OCI-M2 (cell line): ENCODE measurements around the gene BLVRB.
"Not testable (repeated sequence)": the region's sequence is repeated elsewhere in the genome, so short reads cannot be mapped to it uniquely, and the experiment has no call there.

Experiments
- DNase-seq: peaks from one replicate; lab custom pipeline; 2025; ENCODE audit not compliant: unreplicated experiment; lab: John Stamatoyannopoulos, UW

The BLVRB gene

DNA sequence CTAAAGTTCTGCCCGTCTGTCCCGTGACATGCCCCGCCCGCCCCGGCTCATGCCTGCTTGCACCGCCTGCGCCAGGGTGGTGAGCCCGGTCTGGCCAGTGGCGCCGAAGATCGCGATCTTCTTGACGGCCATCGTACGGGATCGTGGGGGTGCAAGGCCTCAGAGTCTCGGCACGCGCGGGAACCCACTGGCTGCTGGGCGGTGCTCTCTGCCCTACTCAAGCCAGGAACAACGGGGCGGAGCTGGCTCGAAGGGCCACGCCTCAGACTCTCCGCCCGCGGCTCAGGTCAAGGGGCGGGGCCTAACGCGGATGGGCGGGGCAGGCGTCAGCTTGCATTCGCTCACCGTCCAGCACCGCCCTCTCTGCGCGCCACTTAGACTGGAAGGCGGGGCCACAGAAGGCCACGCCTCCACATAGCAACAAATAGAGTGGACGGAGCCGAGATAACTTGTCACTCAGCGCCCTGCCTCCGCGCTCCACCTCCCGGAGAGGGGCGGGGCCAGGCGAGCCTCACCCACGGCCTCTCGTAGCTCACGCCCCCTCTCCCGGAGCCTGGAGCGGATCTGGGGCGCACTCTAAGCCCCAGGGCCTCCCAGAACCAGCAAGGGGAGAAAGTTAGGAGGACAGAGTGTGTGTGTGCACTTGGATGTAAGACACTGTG is at the start of gene BLVRB:
BLVRB (minus strand) TSS at position 189 of the 662 bp plus-strand sequence; CDS start at position 132, 57 bp downstream.
- DNase-seq, result peak; percentile 97

DNA sequence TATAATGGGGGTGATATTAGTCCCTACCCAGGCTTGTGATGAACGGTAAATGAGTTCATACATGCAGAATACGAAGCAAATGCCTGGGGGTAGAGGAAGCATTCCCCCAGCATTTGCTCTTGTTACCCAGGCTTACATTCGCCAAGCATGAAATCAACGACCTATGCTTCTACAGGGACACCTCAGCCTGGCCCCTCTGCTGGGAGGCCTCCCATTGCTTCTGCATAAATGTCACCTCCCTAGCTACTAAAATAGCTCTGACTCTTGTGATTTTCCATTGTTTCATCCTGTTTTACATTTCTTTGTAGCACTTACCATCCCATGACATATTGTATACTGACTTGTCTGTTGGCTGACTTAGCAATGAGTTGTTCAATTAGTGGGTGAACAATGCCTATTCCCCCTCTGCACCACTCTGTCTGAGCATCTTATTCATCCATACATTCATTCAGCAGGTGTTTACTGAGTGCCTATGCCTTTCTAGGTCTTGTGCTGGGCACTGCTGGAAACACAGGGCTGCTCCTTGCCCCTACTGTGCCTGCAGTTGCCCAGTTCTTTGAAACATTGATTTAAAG is 48.3 kb upstream of the BLVRB start:
- no peak for DNase-seq

DNA sequence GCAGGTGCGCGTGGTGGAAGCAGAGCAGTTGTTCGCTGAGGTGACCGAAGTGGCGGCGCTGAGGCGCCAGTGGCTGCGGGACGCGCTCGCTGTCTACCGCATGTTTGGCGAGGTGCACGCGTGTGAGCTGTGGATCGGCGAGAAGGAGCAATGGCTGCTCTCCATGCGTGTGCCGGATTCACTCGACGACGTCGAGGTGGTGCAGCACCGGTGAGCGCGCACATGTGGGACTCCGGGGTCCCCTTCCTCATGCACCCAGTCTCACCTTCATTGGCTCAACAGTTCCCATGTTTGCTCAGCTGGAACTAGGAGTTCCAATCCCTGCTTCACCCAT is 47.8 kb upstream of the BLVRB start:
- no peak for DNase-seq

DNA sequence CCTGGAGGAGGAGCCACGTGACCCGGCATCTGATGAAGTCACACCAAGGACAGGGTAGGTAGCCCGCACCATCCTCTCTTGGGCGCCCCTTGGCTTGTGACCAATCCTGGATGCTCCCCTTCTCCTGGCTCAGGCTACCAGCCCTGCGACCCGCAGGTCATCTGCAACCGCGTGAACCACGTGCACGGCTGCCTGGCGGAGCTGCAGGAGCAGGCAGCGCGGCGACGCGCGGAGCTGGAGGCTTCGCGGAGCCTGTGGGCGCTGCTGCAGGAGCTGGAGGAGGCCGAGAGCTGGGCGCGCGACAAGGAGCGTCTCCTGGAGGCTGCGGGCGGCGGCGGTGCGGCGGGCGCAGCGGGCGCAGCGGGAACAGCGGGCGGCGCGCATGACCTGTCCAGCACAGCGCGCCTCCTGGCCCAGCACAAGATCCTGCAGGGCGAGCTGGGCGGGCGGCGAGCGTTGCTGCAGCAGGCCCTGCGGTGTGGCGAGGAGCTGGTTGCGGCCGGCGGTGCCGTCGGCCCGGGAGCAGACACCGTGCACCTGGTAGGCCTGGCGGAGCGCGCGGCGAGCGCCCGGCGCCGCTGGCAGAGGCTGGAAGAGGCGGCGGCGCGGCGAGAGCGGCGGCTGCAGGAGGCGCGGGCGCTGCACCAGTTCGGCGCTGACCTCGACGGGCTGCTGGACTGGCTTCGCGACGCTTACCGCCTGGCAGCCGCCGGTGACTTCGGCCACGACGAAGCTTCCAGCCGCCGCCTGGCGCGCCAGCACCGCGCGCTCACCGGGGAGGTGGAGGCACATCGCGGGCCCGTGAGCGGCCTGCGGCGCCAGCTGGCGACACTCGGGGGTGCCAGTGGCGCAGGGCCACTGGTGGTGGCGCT is 47.2 kb upstream of the BLVRB start:
- DNase-seq, result no peak

DNA sequence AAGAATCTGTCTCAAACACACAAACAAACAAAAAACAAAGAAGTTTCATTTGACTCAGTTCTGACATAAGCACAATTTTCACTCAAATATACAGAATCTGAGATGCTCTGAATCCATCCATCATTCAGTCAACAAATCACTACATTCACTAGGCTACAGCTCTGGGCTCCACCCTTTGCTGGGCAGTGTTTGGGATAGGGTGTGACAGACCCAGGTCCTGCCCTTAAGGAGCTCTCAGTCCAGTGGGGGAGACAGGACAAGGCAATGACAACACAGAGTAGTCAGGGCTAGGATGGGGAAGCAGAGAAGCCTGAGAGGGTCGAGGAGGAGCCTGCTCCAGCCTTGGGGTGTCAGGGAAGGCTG is 46.5 kb upstream of the BLVRB start:
- no peak for DNase-seq

DNA sequence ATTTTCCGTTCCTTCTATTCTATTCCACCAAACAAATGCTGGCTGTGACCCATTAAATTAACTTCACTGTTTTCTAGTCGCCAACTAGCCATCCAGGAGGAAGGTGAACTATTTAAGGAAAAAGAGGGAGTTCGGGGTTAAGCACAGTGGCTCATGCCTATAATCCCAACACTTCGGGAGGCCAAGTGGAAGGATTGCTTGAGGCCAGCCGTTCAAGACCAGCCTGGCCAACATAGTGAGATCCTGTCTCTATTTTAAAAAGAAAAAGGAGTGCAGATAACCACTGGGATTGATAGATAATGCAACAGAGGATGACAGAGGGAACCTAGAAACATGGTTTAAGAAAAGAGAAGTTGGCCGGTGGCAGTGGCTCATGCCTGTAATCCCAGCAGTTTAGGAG is 45.9 kb upstream of the BLVRB start:
- no peak for DNase-seq

DNA sequence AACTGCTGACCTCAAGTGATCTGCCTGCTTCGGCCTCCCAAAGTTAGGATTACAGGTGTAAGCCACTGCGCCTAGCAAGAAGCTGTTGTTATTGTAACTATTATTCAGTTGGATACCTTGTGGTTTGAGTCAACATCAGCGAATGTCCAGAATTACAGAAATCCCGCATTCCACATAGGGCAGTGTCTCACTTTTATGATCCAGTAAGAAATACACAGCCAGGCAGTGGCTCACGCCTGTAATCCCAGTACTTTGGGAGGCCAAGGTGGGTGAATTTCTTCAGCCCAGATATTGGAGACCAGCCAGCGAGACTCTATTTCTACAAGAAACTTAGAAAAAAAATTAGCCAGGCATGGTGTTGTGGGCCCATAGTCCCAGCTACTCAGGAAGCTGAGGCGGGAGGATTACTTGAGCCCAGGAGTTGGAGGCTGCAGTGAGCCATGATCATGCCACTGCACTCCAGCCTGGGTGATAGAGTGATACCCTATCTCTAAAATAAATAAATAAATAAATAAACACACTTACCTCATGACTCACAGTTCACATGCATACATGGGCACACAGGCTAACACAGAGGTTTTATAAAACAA is 45.1 kb upstream of the BLVRB start:
- DNase-seq, result no peak

DNA sequence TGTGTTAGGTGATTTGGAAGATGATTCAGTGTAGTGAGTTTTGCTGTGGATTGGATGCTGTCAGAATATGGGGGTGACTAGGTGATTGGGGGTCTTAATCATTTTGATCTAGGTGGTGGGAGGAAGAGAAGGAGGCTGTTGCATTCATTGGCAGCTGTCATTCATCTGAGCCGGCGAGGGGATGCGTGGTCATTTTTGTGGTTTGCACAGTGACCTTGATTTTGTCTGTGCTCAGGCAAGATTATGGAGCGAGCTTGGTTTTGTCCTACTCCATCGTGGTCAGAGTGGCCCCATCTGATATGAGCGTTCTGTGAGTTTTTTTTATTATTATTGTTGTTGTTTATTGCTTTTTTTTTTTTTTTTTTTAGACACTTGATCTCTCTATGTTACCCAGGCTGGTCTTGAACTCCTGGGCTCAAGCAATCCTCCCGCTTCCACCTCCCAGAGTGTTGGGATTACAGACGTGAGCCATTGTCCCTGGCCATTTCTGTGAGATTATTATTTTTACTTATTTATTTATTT is 43.3 kb upstream of the BLVRB start:
- DNase-seq, result no peak

DNA sequence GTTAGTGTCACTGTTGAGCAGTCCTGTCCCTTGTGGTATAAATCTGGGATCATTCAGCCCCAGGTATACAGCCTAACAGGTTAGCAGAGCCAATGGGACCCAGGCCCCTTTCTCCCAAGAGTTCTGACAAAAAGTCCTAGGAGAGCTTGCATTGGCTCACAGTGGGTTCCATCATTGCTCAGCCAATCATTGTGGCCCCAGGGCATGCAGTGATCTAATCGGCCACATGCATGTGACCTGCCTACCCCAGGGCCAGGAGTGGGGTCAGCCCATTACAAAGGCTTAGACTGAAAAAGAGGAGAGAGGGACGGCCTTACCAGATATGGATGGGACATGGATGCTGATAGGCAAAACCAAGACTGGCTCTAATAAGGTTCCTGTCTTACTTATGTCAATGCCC is 42.3 kb upstream of the BLVRB start:
- no peak for DNase-seq

DNA sequence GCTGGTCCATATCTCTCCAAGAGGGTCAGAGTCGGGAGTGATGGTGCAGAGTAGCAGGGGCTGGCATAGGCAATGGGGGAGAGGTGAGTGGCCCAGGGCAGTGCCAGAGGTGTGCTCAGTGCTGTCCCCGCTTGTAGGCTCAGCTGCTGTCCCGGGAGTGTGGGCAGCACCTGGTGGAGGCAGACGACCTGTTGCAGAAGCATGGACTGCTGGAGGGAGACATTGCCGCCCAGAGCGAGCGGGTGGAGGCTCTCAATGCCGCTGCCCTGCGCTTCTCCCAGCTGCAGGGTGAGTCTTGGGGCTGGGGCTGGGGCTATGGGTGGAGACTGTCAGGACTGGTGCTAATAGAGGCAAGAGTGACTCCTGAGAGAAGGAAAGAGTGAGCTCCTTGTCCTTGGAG is 40.6 kb upstream of the BLVRB start:
- DNase-seq, result no peak

DNA sequence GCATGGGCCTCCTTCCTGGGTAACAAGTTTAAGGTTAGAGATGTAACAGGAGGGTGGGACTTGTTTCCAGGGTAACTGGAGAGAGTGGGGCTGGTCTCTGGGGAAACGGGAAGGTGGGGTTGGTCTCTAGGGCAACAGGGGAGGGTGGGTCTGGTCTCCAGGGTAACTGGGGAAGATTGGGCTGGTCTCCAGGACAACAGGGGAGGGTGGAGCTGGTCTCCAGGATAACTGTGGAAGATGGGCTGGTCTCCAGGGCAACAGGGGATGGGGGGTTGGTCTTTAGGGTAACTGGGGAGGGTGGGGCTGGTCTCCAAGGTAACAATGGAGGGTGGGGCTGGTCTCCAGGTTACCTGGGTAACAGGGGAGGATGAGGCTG is 37.8 kb upstream of the BLVRB start:
- DNase-seq, result no peak

DNA sequence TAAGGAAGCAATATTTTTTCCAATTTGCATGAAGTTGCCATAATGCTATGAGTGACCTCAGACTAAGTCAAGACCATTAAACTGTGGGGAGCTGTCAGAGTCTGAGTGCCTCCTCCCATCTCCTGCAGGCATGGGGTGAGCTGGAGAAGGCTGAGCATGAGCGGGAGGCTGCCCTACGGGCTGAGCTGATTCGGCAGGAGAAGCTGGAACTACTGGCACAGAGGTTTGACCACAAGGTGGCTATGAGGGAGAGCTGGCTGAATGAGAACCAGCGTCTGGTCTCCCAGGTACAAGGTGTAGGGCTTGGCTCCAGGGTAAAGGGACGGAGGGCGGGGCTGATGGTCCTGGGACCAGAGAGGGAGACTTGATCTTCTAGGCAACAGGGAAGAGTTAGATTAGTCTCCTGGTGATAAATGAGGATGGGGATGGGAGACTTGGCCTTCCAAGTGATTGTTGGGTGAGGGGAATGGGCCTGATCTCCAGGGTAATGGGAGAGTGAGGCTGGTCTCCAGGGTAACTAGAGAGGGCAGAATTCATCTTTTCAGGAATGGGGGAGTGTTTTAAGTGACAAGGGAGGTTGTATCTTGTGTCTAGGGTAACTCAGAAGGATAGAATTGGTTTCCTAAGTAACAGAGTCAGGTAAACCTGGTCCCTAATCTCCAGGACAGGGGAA is 37.2 kb upstream of the BLVRB start:
- DNase-seq, result no peak

DNA sequence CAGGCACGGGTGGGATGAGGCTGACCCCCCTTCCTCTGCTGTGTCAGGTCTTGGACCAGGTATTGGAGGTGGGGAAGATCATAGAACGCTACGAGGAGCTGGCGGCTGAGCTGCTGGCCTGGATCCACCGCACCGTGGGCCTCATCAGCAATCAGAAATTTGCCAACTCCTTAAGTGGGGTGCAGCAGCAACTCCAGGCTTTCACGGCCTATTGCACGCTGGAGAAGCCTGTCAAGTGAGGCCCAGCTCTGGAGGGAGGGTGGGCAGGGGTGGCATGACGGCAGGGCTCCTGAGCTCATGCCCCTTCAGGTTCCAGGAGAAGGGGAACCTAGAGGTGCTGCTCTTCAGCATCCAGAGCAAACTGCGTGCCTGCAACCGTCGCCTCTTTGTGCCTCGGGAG is 36.5 kb upstream of the BLVRB start:
- DNase-seq, result no peak

DNA sequence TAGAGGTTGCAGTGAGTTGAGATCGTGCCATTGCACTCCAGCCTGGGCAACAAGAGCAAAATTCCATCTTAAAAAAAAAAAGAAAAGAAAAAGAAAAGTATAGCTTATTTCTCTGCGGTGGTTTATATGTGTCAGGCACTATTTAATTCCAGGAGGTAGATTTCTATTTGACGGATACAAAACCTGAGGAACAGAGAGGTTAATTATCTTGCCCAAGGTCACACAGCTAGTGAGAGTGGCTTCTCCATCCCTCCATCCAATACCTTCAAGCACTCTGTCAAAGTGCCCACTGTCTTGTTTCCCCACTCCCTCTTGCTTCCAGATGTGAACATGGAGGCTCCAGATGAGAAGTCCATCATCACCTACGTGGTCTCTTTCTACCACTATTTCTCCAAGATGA is 36.1 kb upstream of the BLVRB start:
- DNase-seq, result no peak

DNA sequence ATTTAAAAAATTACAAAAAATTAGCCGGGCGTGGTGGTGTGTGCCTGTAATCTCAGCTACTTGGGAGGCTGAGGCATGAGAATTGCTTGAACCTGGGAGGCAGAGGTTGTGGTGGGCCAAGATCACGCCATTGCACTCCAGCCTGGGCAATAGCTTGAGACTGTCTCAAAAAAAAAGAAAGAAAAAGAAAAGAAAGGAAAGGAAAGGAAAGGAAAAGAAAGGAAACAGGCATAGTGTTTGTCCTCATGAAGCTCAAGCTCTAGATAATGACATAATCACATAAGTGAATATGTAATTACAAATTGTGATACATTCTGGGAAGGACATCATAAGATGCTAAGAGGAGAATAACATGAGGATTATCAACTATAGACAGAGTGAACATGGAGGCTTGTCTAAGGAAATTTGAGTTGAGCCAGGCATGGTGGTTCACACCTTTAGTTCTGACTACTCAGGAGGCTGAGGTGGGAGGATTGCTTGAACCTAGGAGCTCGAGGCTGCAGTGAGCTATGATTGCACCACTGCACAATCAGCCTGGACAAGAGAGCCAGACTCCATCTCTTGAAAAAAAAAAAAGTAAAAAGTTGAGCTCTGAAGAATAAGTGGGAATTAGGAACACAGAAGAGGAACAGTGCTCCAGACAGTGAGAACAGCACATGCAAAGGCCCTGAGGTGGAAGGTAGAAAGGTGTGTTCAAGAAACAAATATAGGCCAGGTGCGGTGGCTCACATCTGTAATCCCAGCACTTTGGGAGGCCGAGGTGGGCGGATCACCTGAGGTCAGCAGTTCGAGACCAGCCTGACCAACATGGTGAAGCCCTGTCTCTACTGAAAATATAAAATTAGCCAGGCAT is 35.4 kb upstream of the BLVRB start:
- DNase-seq, result not testable (repeated sequence)

DNA sequence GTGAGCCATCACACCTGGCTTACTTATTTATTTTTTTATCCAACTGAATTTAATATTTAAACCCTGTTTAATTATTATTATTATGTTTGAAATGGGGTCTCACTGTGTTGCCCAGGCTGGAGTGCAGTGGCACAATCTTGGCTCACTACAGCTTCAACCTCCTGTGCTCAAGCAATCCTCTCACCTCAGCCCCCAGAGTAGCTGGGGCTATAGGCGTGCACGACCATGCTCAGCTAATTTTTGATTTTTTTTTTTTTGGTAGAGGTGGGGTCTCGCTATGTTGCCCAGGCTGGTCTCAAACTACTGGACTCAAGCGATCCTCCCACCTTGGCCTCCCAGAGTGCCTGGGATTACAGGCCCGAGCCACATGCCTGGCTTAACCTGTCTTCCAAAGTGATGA is 33.8 kb upstream of the BLVRB start:
- no peak for DNase-seq

DNA sequence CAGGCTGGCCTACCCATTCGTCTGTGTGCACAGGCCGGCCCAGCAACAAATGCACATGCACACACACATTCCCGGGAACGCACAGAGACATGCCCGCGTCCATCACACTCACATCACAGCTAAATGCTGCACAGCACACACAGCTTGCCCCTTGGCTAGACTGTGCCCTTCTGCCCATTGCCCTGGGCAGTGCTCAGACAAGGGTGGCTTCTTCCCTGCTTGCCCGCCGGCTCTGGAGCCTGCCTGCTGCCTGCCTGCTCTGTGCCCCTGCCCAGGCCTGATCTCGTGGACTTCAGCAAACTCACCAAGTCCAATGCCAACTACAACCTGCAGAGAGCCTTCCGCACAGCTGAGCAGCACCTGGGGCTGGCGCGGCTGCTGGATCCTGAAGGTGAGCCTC is 31.7 kb upstream of the BLVRB start:
- no peak for DNase-seq

DNA sequence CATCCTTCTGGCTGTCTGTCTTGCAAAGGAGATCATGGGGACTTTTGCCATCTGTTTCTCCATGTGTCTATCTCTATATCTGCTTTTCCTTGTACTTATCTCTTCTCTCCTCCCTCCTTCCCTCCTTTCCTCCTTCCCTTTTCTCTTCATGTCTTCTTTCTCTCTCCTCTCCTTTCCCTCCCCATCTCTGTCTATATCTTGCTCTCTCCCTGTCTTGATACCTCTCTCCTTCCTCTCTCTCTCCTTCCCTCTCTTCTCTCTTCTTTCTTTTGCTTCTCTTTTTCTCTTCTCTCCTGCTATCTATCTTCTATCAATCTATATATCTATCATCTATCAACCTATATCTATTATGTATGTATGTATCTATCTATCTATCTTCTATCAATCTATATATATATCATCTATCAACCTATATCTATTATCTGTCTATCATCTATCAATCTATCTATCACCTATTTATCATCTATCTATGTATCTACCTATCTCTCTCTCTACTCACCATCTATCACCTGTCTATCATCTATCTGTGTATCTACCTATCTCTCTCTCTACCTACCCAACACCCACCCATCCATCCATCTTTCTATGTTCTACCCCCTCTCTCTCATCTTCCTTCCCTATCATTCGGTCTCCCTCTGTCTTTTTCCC is 28.8 kb upstream of the BLVRB start:
- DNase-seq, result no peak

DNA sequence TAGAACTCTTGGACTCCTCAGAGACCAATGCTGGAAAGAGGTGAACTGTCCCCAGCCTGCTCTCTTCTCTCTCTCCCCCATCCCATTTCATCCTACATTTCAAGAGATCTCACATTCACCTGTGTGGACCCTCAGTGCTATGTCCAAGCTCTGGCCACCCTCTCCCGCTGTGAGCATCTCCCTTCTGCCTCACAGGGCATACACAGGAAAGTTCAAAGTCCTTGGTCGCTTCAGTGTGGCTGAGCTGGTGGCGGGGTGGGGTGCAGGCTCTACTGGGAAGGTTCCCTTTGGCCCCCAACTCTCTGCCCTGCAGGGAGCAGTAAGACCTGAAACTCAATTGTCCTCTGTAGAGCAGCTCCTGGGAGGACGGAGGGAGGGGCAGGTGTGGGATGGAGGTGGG is 28.2 kb upstream of the BLVRB start:
- DNase-seq, result no peak

DNA sequence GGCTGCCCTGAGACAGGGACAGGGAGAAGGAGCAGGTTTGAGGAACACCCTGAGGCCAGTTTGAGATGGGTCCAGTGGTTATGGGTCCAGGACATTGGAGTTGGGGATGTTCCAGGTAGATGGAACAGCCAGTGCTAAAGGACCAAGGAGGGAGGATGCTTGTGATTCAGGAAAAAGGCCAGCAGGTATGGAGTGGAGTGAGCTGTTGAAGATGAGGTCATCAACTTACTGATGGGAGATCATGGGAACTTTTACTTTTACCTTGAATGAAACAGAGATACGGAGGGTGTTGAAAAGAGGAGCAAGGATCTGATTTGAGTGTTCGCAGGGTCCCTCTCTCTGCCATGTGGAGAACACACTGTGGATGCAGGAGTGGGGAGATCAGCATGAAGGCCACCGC is 26.7 kb upstream of the BLVRB start:
- DNase-seq, result no peak
